Naive thymus-derived CD8-positive, alpha-beta T cell (primary cell): ENCODE results near the gene CYTL1. TPM values are rescaled to one million over a fixed set of nuclear protein-coding genes. Genes with fewer than 3 reads are reported as not detected.

Source experiments
- ATAC-seq, 2 donors: fragments of 150-1000 bp; cut with Tn5 transposase in 1 of 2; sonication (Bioruptor Pico), chemical (Tn5 transposase) in 1 of 2; 1 replicate in 1 of 2; 2 replicates in 1 of 2; pipeline ENCODE4 v1.10.0; 2021; ENCODE audit warnings: mild to moderate bottlenecking in 2 of 2, moderate library complexity in 2 of 2
- POLR2A ChIA-PET: fragments of 350-600 bp; sonication (Branson Sonifier 250); formaldehyde crosslinking; loops from one replicate; lab custom pipeline; 2021; ENCODE audit warnings: antibody characterized with exemption; lab: Charles Lee
- DNase-seq, 10 donors: peaks; one replicate each; pipeline versions ENCODE4 v3.0.0 to v3.0.0-alpha.2; 2020 to 2022
- H3K27ac Mint-ChIP-seq, 10 donors: one replicate each; pipeline ENCODE4 v1.8.0; 2020 to 2022; ENCODE audit warnings: mild to moderate bottlenecking in 10 of 10, mixed read lengths in 10 of 10, moderate library complexity in 4 of 10, inconsistent platforms in 1 of 10
- H3K27me3 Mint-ChIP-seq, 5 donors: one replicate each; pipeline ENCODE4 v1.8.0; 2021 to 2022; ENCODE audit warnings: mixed read lengths in 5 of 5
- H3K36me3 Mint-ChIP-seq, 3 donors: one replicate each; pipeline ENCODE4 v1.8.0; 2020 to 2022; ENCODE audit warnings: mixed read lengths in 3 of 3, mild to moderate bottlenecking in 2 of 3, inconsistent platforms in 1 of 3
- H3K4me1 Mint-ChIP-seq, 4 donors: one replicate each; pipeline ENCODE4 v1.8.0; 2021 to 2022; ENCODE audit warnings: mixed read lengths in 4 of 4
- H3K4me3 Mint-ChIP-seq, 10 donors: one replicate each; pipeline ENCODE4 v1.8.0; 2020 to 2022; ENCODE audit warnings: mild to moderate bottlenecking in 10 of 10, mixed read lengths in 10 of 10, moderate library complexity in 6 of 10, inconsistent platforms in 1 of 10
- H3K9me3 Mint-ChIP-seq, 9 donors: one replicate each; pipeline ENCODE4 v1.8.0; 2020 to 2022; ENCODE audit warnings: mixed read lengths in 9 of 9, mild to moderate bottlenecking in 3 of 9, inconsistent platforms in 1 of 9, moderate library complexity in 1 of 9
- polyA plus RNA-seq, 3 donors: library from polyadenylated mRNA; unstranded; fragments of 300-500 nt; fragmentation: Illumina TruSeq; gene quantifications; one replicate each; pipeline ENCODE4 v1.2.3, GENCODE V29; 2021
- total RNA-seq, 8 experiments: library from RNA in 2 of 8; stranded (reverse) in 2 of 8; gene quantifications; one replicate each; pipeline ENCODE4 v1.2.3 and lab custom pipeline; 2021 to 2026

Gene CYTL1
- total and polyA plus RNA-seq, 5 experiments from 2014 or later = not detected

- DNase-seq = no peak
- Mint-ChIP-seq H3K4me1 (no peaks in the 10 kb centered on the region), H3K4me3 (no peak overlapping the region), H3K27me3 (peaks cover 1 to 22% (median 2%) of the 10 kb centered on the region in 5 donors), H3K9me3 (peaks cover 0 to 29% (median 12%) of the 10 kb centered on the region in 9 donors), H3K27ac (no peak overlapping the region), H3K36me3 (peaks cover 0 to 22% (median 6%) of the 10 kb centered on the region in 3 donors)
- ATAC-seq = no peak
- POLR2A ChIA-PET = no interaction called here
Observed at GRCh38 chr4:4979971-4980370, 39.3 kb downstream of the CYTL1 start.

- no peak overlapping the region for H3K4me3 Mint-ChIP-seq
- H3K4me1 Mint-ChIP-seq = no peaks in the 10 kb centered on the region
- POLR2A ChIA-PET = no interaction called here
- no peak for ATAC-seq
- peaks cover 0 to 22% (median 6%) of the 10 kb centered on the region in 3 donors for H3K36me3 Mint-ChIP-seq
- peaks cover 1 to 22% (median 4%) of the 10 kb centered on the region in 5 donors for H3K27me3 Mint-ChIP-seq
- no peak overlapping the region for H3K27ac Mint-ChIP-seq
- H3K9me3 Mint-ChIP-seq = peaks cover 0 to 45% (median 15%) of the 10 kb centered on the region in 9 donors
- no peak for DNase-seq
Observed at GRCh38 chr4:4974727-4975126, 44.5 kb downstream of the CYTL1 start.

DNA sequence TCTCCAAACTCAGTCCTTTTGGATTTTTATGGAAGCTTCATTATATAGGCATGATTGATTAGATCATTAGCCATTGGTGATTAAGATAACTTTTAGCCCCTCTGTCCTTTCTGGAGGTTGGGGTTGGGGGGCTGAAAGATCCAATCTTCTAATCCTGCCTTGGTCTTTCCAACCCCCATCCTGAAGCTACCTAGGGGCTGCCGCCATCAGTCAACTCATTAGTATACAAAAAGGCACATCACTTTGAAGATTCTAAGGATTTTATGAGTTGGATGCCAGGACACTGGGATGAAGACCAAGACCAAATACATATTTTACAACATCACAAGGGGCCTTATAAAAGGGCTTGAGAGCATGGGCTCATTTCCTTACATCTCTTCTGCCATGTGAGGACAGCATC lies 47.5 kb downstream of the CYTL1 start:
- Mint-ChIP-seq H3K4me1 (no peaks in the 10 kb centered on the region), H3K9me3 (peaks cover 0 to 30% (median 13%) of the 10 kb centered on the region in 9 donors), H3K27ac (no peak overlapping the region), H3K36me3 (peaks cover 0 to 7% (median 0%) of the 10 kb centered on the region in 3 donors), H3K4me3 (no peak overlapping the region), H3K27me3 (peaks cover 2 to 12% (median 6%) of the 10 kb centered on the region in 5 donors)
- DNase-seq (no peak), ATAC-seq (no peak)
- POLR2A ChIA-PET = no interaction called here

GRCh38 chr4:4969298-4969697 lies 50.0 kb downstream of the CYTL1 start:
- H3K4me1 Mint-ChIP-seq = no peaks in the 10 kb centered on the region
- peaks cover 0 to 6% (median 0%) of the 10 kb centered on the region in 3 donors for H3K36me3 Mint-ChIP-seq
- no peak overlapping the region for H3K27ac Mint-ChIP-seq
- no peak overlapping the region for H3K4me3 Mint-ChIP-seq
- peaks cover 2 to 12% (median 6%) of the 10 kb centered on the region in 5 donors for H3K27me3 Mint-ChIP-seq
- peaks cover 4 to 16% (median 8%) of the 10 kb centered on the region in 9 donors for H3K9me3 Mint-ChIP-seq
- no peak for DNase-seq
- no peak for ATAC-seq
- POLR2A ChIA-PET = no interaction called here

- peaks cover 0 to 12% (median 5%) of the 10 kb centered on the region in 5 donors for H3K27me3 Mint-ChIP-seq
- no peak for DNase-seq
- H3K9me3 Mint-ChIP-seq = peaks cover 0 to 23% (median 15%) of the 10 kb centered on the region in 9 donors
- H3K4me3 Mint-ChIP-seq = no peak overlapping the region
- POLR2A ChIA-PET = no interaction called here
- no peak for ATAC-seq
- H3K4me1 Mint-ChIP-seq = no peaks in the 10 kb centered on the region
- no peak overlapping the region for H3K27ac Mint-ChIP-seq
- H3K36me3 Mint-ChIP-seq = peaks cover 0 to 17% (median 0%) of the 10 kb centered on the region in 3 donors
Observed at GRCh38 chr4:4968161-4968725, 51.0 kb downstream of the CYTL1 start.

Other genes starting within 250 kb of the CYTL1 start
- not detected for gene MSX1, start 159.8 kb downstream of the CYTL1 start, total RNA-seq
- gene MSX1, start 159.8 kb downstream of the CYTL1 start, polyA plus RNA-seq = not detected
- gene STK32B, start 32.0 kb upstream of the CYTL1 start, total RNA-seq = not detected
- gene STK32B, start 32.0 kb upstream of the CYTL1 start, polyA plus RNA-seq = not detected